IMR-90 (cell line): ENCODE measurements around the gene CFAP299. TPM values are rescaled to one million over a fixed set of nuclear protein-coding genes. Genes with fewer than 3 reads are reported as not detected.

Experiments used
- ATAC-seq: fragments of 200-7000 bp; cut with Tn5 transposase; 2 replicates; pipeline ENCODE4 v1.9.1; 2020; ENCODE audit warnings: low read depth, mild to moderate bottlenecking, moderate library complexity
- BruUV-seq: library from RNA; stranded (reverse); fragments of 400-500 nt; replicated peaks from 2 replicates; lab custom pipeline; 2021; lab: Mats Ljungman, UMichigan
- CTCF ChIA-PET: fragments of 300-600 bp; formaldehyde crosslinking; extraction: SDS; loops from one replicate; lab custom pipeline; 2021; ENCODE audit warnings: antibody characterized with exemption; lab: Yijun Ruan, JAX
- POLR2A ChIA-PET: fragments of 300-600 bp; sonication (Branson Sonifier 250); formaldehyde crosslinking; loops from one replicate; lab custom pipeline; 2022; ENCODE audit warnings: antibody characterized with exemption; ENCODE audit not compliant: unreplicated experiment; lab: Charles Lee
- DNase-seq: peaks from one replicate; pipeline ENCODE4 v3.0.0; 2013
- H2AFZ ChIP-seq: replicated peaks from 2 replicates; pipeline ENCODE3; 2013; ENCODE audit warnings: low read length, mild to moderate bottlenecking; ENCODE audit not compliant: poor library complexity
- H2AK5ac ChIP-seq: 2 replicates; pipeline ENCODE4 v1.6.1; 2013; ENCODE audit warnings: low read depth, low read length, inconsistent platforms
- H2AK9ac ChIP-seq: replicated peaks from 2 replicates; pipeline ENCODE3; 2013; ENCODE audit warnings: mild to moderate bottlenecking, low read depth, low read length, moderate library complexity; ENCODE audit not compliant: poor library complexity
- H2BK120ac ChIP-seq: 2 replicates; pipeline ENCODE4 v1.6.1; 2013; ENCODE audit warnings: low read depth, low read length, inconsistent platforms
- H2BK15ac ChIP-seq: 3 replicates; pipeline ENCODE4 v1.6.1; 2013; ENCODE audit warnings: low read depth, low read length, inconsistent platforms
- H2BK20ac ChIP-seq: 2 replicates; pipeline ENCODE4 v1.6.1; 2013; ENCODE audit warnings: low read depth, mild to moderate bottlenecking, inconsistent platforms, low read length, moderate library complexity
- H2BK5ac ChIP-seq: 2 replicates; pipeline ENCODE4 v1.6.1; 2013; ENCODE audit warnings: mild to moderate bottlenecking, low read depth, low read length, inconsistent platforms; ENCODE audit not compliant: poor library complexity, severe bottlenecking
- H3K14ac ChIP-seq: replicated peaks from 2 replicates; pipeline ENCODE4 v1.6.1; 2013; ENCODE audit warnings: low read depth, low read length, inconsistent platforms
- H3K18ac ChIP-seq: 2 replicates; pipeline ENCODE4 v1.6.1; 2013; ENCODE audit warnings: low read depth, low read length, control low read depth
- H3K23ac ChIP-seq: 2 replicates; pipeline ENCODE4 v1.6.1; 2013; ENCODE audit warnings: low read depth, low read length, inconsistent platforms
- H3K27ac ChIP-seq: 2 replicates; pipeline ENCODE4 v1.5.1; 2013; ENCODE audit warnings: mild to moderate bottlenecking, control low read depth, low read length; ENCODE audit not compliant: insufficient read depth
- H3K27me3 ChIP-seq: 2 replicates; pipeline ENCODE4 v1.6.1; 2013; ENCODE audit warnings: low read length; ENCODE audit not compliant: control insufficient read depth, insufficient read depth
- H3K36me3 ChIP-seq: 2 replicates; pipeline ENCODE4 v1.6.1; 2013; ENCODE audit warnings: low read length, mixed read lengths; ENCODE audit not compliant: control insufficient read depth, insufficient read depth
- H3K4ac ChIP-seq: 2 replicates; pipeline ENCODE4 v1.6.1; 2013; ENCODE audit warnings: low read depth, low read length, inconsistent platforms
- H3K4me1 ChIP-seq: 2 replicates; pipeline ENCODE4 v1.6.1; 2013; ENCODE audit warnings: low read length, mixed read lengths; ENCODE audit not compliant: control insufficient read depth, insufficient read depth
- H3K4me2 ChIP-seq: 2 replicates; pipeline ENCODE4 v1.6.1; 2013; ENCODE audit warnings: low read depth, mild to moderate bottlenecking, control low read depth, low read length, moderate library complexity
- H3K4me3 ChIP-seq: 2 replicates; pipeline ENCODE4 v1.5.1; 2013; ENCODE audit warnings: low read depth, mild to moderate bottlenecking, control low read depth, low read length, moderate library complexity; ENCODE audit not compliant: insufficient read depth
- H3K56ac ChIP-seq: 2 replicates; pipeline ENCODE4 v1.6.1; 2013; ENCODE audit warnings: low read length, inconsistent platforms; ENCODE audit not compliant: insufficient read depth; ENCODE audit errors: extremely low read depth
- H3K79me1 ChIP-seq, 2 experiments: 2 replicates each; pipeline ENCODE4 v1.6.1; 2013; ENCODE audit warnings: low read length in 2 of 2, inconsistent platforms in 1 of 2, low read depth in 1 of 2
- H3K9ac ChIP-seq: 2 replicates; pipeline ENCODE4 v1.6.1; 2013; ENCODE audit warnings: low read depth, low read length, control low read depth
- H3K9me1 ChIP-seq: 2 replicates; pipeline ENCODE4 v1.6.1; 2013; ENCODE audit warnings: low read length, inconsistent platforms; ENCODE audit not compliant: insufficient read depth
- H3K9me3 ChIP-seq: 2 replicates; pipeline ENCODE4 v1.6.1; 2013; ENCODE audit warnings: low read length; ENCODE audit not compliant: control insufficient read depth, insufficient read depth
- H4K20me1 ChIP-seq: 2 replicates; pipeline ENCODE4 v1.6.1; 2013; ENCODE audit warnings: low read length, inconsistent platforms; ENCODE audit not compliant: insufficient read depth
- H4K5ac ChIP-seq: 2 replicates; pipeline ENCODE4 v1.6.1; 2013; ENCODE audit warnings: mild to moderate bottlenecking, low read depth, low read length, control low read depth
- H4K8ac ChIP-seq, 2 experiments: 2 replicates each; pipeline ENCODE4 v1.6.1; 2013; ENCODE audit warnings: low read depth in 2 of 2, low read length in 2 of 2, control low read depth in 1 of 2, inconsistent platforms in 1 of 2
- H4K91ac ChIP-seq: 2 replicates; pipeline ENCODE4 v1.6.1; 2013; ENCODE audit warnings: low read depth, low read length, inconsistent platforms; ENCODE audit not compliant: insufficient read depth
- BHLHE40 ChIP-seq: fragments of 150-350 bp; IDR thresholded peaks from 2 replicates; pipeline ENCODE4 v1.6.1; 2016; ENCODE audit warnings: mild to moderate bottlenecking, low read depth, low read length
- CEBPB ChIP-seq: IDR thresholded peaks from 2 replicates; pipeline ENCODE4 v1.6.1; 2012; ENCODE audit warnings: low read depth, low read length, improper control_type of control experiment
- CHD1 ChIP-seq: IDR thresholded peaks from 2 replicates; pipeline ENCODE4 v1.6.1; 2012; ENCODE audit warnings: low read depth, low read length, improper control_type of control experiment
- CTCF ChIP-seq: conservative IDR thresholded peaks from 2 replicates; pipeline ENCODE4 v1.5.1; 2012; ENCODE audit warnings: mild to moderate bottlenecking, low read depth, low read length, improper control_type of control experiment
- FOS ChIP-seq: fragments of 150-350 bp; IDR thresholded peaks from 2 replicates; pipeline ENCODE4 v1.6.1; 2016; ENCODE audit warnings: low read depth, low read length
- MAFK ChIP-seq: IDR thresholded peaks from 2 replicates; pipeline ENCODE4 v1.6.1; 2012; ENCODE audit warnings: low read depth, low read length, improper control_type of control experiment
- MAZ ChIP-seq: IDR thresholded peaks from 2 replicates; pipeline ENCODE4 v1.6.1; 2012; ENCODE audit warnings: low read depth, mild to moderate bottlenecking, low read length, improper control_type of control experiment, moderate library complexity, borderline replicate concordance
- MXI1 ChIP-seq: IDR thresholded peaks from 2 replicates; pipeline ENCODE4 v1.6.1; 2012; ENCODE audit warnings: low read depth, mild to moderate bottlenecking, low read length, moderate library complexity, borderline replicate concordance
- NFE2L2 ChIP-seq: fragments of 150-350 bp; IDR thresholded peaks from 2 replicates; pipeline ENCODE4 v1.6.1; 2016; ENCODE audit warnings: low read depth, mild to moderate bottlenecking, low read length
- POLR2A ChIP-seq: IDR thresholded peaks from 2 replicates; pipeline ENCODE4 v1.6.1; 2012; ENCODE audit warnings: mild to moderate bottlenecking, low read depth, low read length
- RAD21 ChIP-seq: IDR thresholded peaks from 2 replicates; pipeline ENCODE4 v1.6.1; 2012; ENCODE audit warnings: low read length, improper control_type of control experiment
- RCOR1 ChIP-seq: IDR thresholded peaks from 2 replicates; pipeline ENCODE4 v1.6.1; 2012; ENCODE audit warnings: mild to moderate bottlenecking, low read length, improper control_type of control experiment; ENCODE audit not compliant: insufficient replicate concordance
- RFX5 ChIP-seq: IDR thresholded peaks from 2 replicates; pipeline ENCODE4 v1.8.0; 2012; ENCODE audit warnings: low read depth, mild to moderate bottlenecking, low read length, moderate library complexity
- SMC3 ChIP-seq: fragments of 150-350 bp; IDR thresholded peaks from 2 replicates; pipeline ENCODE4 v1.6.1; 2016; ENCODE audit warnings: low read depth, mild to moderate bottlenecking, antibody characterized with exemption, low read length, moderate library complexity
- USF2 ChIP-seq: fragments of 150-350 bp; IDR thresholded peaks from 2 replicates; pipeline ENCODE4 v1.6.1; 2017; ENCODE audit warnings: mild to moderate bottlenecking, antibody characterized with exemption, low read length, low read depth
- WGBS, 2 experiments: methylation state at CpG; one replicate each; pipeline versions ENCODE4 v1.1.5 to v1.1.7; 2013; ENCODE audit warnings: missing lambda C conversion rate in 2 of 2; ENCODE audit not compliant: insufficient read length in 1 of 2; ENCODE audit errors: extremely low coverage in 2 of 2; 5-methylcytosine and 5-hydroxymethylcytosine counted together
- dilution Hi-C: fragments of 300-500 bp; cut with HindIII; formaldehyde crosslinking; loops from one replicate; pipeline ENCODE4 v1.14.3; 2018; ENCODE audit warnings: low sequenced_read_pairs; ENCODE audit not compliant: unreplicated experiment
- in situ Hi-C: fragments of 300-500 bp; cut with MboI; formaldehyde crosslinking; loops from 3 replicates; pipeline ENCODE4 v1.14.3; 2019; ENCODE audit warnings: low sequenced_read_pairs, inconsistent platforms, mixed read lengths
- intact Hi-C: fragments of 100-400 bp; cut with micrococcal nuclease; formaldehyde crosslinking; loops from 2 replicates; pipeline ENCODE4 v1.10.0; 2022
- polyA plus RNA-seq, 3 experiments: library from polyadenylated mRNA; depleted of rRNA; stranded (reverse); fragments of >200 nt; gene quantifications; 2 replicates each; pipeline ENCODE4 v1.2.3, GENCODE V29; 2012; ENCODE audit warnings: low replicate concordance in 1 of 3
- total RNA-seq: library from RNA; depleted of rRNA; stranded (reverse); fragments of >200 nt; gene quantifications from 2 replicates; pipeline ENCODE4 v1.2.3, GENCODE V29; 2012
- TF ChIP-seq, protein P1 (sequence below): fragments of 150-350 bp; IDR thresholded peaks from 2 replicates; pipeline ENCODE4 v1.6.1; 2016; ENCODE audit warnings: low read depth, mild to moderate bottlenecking, low read length, moderate library complexity, borderline replicate concordance

CFAP299 gene
- total and polyA plus RNA-seq, 2 of the 4 experiments (the other 2 are of a cell fraction) = 1.0 to 1.1 TPM

GRCh38 chr4:80963051-80963450 is 627.5 kb downstream of the CFAP299 start:
- no peaks in the 10 kb centered on the region for H3K9me1 ChIP-seq
- CTCF ChIA-PET = interaction anchor here (0.6 to 0.7 kb wide), 2 partner anchors 1187 to 1557 kb away, joined by 3 to 4 read pairs; no protein-coding TSS in a partner anchor
- dilution Hi-C loops = no loop called here
- no peak overlapping the region for H2BK15ac ChIP-seq
- TF ChIP-seq, protein P1, sequence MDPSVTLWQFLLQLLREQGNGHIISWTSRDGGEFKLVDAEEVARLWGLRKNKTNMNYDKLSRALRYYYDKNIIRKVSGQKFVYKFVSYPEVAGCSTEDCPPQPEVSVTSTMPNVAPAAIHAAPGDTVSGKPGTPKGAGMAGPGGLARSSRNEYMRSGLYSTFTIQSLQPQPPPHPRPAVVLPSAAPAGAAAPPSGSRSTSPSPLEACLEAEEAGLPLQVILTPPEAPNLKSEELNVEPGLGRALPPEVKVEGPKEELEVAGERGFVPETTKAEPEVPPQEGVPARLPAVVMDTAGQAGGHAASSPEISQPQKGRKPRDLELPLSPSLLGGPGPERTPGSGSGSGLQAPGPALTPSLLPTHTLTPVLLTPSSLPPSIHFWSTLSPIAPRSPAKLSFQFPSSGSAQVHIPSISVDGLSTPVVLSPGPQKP = no peak
- no peak for TF ChIP-seq RAD21
- no peak for TF ChIP-seq RFX5
- no peak for TF ChIP-seq BHLHE40
- no peak for TF ChIP-seq CHD1
- no peak for TF ChIP-seq MAFK
- no peak for TF ChIP-seq NFE2L2
- no peak for TF ChIP-seq USF2
- no peak for TF ChIP-seq SMC3
- no peak for TF ChIP-seq CTCF
- no peak for TF ChIP-seq FOS
- no peak for TF ChIP-seq CEBPB
- no peak for TF ChIP-seq MXI1
- no peak for TF ChIP-seq POLR2A
- TF ChIP-seq MAZ = no peak
- no peak for TF ChIP-seq RCOR1
- intact Hi-C loops = no loop called here
- H3K36me3 ChIP-seq = no peaks in the 10 kb centered on the region
- peak; percentile 29 for DNase-seq
- H3K4me2 ChIP-seq = no peak overlapping the region
- WGBS, 2 experiments = no CpG with 5 or more reads among the region's 2 CpGs
- H2BK20ac ChIP-seq = no peak overlapping the region
- H3K9ac ChIP-seq = no peak overlapping the region
- H3K18ac ChIP-seq = no peak overlapping the region
- H4K8ac ChIP-seq = no peak overlapping the region
- H2AK5ac ChIP-seq = no peak overlapping the region
- H4K5ac ChIP-seq = no peak overlapping the region
- no peaks in the 10 kb centered on the region for H3K4me1 ChIP-seq
- in situ Hi-C loops = no loop called here
- no peaks in the 10 kb centered on the region for H3K27me3 ChIP-seq
- no peak overlapping the region for H3K4ac ChIP-seq
- H4K20me1 ChIP-seq = no peaks in the 10 kb centered on the region
- H3K79me1 ChIP-seq = no peaks in the 10 kb centered on the region
- H3K4me3 ChIP-seq = no peak overlapping the region
- no peak overlapping the region for H3K56ac ChIP-seq
- H3K23ac ChIP-seq = no peak overlapping the region
- no peak overlapping the region for H3K27ac ChIP-seq
- H3K14ac ChIP-seq = no peak overlapping the region
- ATAC-seq = no peak
- no peak overlapping the region for H2BK120ac ChIP-seq
- no peak overlapping the region for H2AK9ac ChIP-seq
- no peak overlapping the region for H2AFZ ChIP-seq
- no peaks in the 10 kb centered on the region for H3K9me3 ChIP-seq
- no TSS peak for BruUV-seq
- POLR2A ChIA-PET = interaction anchor here (0.6 kb wide), 1 partner anchor 13 kb away, joined by 3 read pairs; no protein-coding TSS in a partner anchor
- no peak overlapping the region for H4K91ac ChIP-seq
- H2BK5ac ChIP-seq = no peak overlapping the region
